Tibial nerve (tissue), 4 donors: Measurements from ENCODE around the gene SH2B3.

Source experiments
- CTCF ChIP-seq, 5 experiments: fragments of 200-600 bp in 3 of 5; fragments of 450-650 bp in 2 of 5; sonication (generic) in 3 of 5; IDR thresholded peaks; one replicate each; pipeline ENCODE4 v1.5.1; 2016 to 2019; ENCODE audit warnings: antibody characterized with exemption in 5 of 5, mild to moderate bottlenecking in 3 of 5, moderate library complexity in 2 of 5
- EP300 ChIP-seq, 2 donors: sonication (generic); formaldehyde crosslinking; IDR thresholded peaks; one replicate each; pipeline ENCODE4 v1.6.1; 2017; ENCODE audit warnings: antibody characterized with exemption in 2 of 2, mild to moderate bottlenecking in 1 of 2
- POLR2A ChIP-seq, 2 donors: fragments of 450-650 bp; IDR thresholded peaks; one replicate each; pipeline ENCODE4 v1.6.1; 2017; ENCODE audit warnings: antibody characterized with exemption in 2 of 2, mild to moderate bottlenecking in 2 of 2, moderate library complexity in 2 of 2

GRCh38 chr12:111444925-111445725 lies 39.4 kb downstream of the SH2B3 start:
- peak in 2 of 5 experiments; percentile 7 to 27 for TF ChIP-seq CTCF (IDR thresholded peaks at IDR 0.05)
- no peak for TF ChIP-seq POLR2A (IDR thresholded peaks at IDR 0.05)
- TF ChIP-seq EP300 (IDR thresholded peaks at IDR 0.05), result peak in 1 of 2 donors; percentile 45
